ENCODE results near the gene ARL8A. TPM values are rescaled to one million over a fixed set of nuclear protein-coding genes. Genes with fewer than 3 reads are reported as not detected.

Gene ARL8A
- total and polyA plus RNA-seq, 10 of the 15 experiments (the other 5 are each of a cell fraction or from before 2014, with no cell fraction given), result 0.34 to 49.2 (median 15.4) TPM

- H2AFZ ChIP-seq (ENCODE audit: control insufficient read depth, low read depth, low read length), result no peak overlapping the region
- RAD21 ChIA-PET (ENCODE audit: unreplicated experiment), result no interaction called here
- in situ Hi-C loops (cut with MboI), result no loop called here
- peaks cover 14 to 20% of the 10 kb centered on the region in 2 experiments; a peak in 3 of 4 replicates for H3K36me3 ChIP-seq (ENCODE audit: control insufficient read depth in 2 of 2, insufficient read depth in 2 of 2, low read length in 1 of 2)
- intact Hi-C loops (cut with micrococcal nuclease; ENCODE audit: unreplicated experiment), result no loop called here
- CTCF ChIA-PET, result interaction anchor here (1.0 to 5.0 kb wide), 3 partner anchors 22 to 35 kb away, joined by 3 to 126 read pairs (median 26); partner anchors contain the start of gene LGR6
- no peaks in the 10 kb centered on the region for H4K20me1 ChIP-seq (ENCODE audit: control insufficient read depth, insufficient read depth)
- no peak for DNase-seq (ENCODE audit: low read depth, low spot score)
- H3K27me3 ChIP-seq (replicated peaks in 1 of 2; ENCODE audit: control insufficient read depth in 2 of 2, insufficient read depth in 2 of 2, low read length in 1 of 2), result no peaks in the 10 kb centered on the region
- H3K79me2 ChIP-seq (ENCODE audit: control insufficient read depth, insufficient read depth, low read length), result peaks cover 35% of the 10 kb centered on the region
- H3K9ac ChIP-seq (ENCODE audit: control insufficient read depth, insufficient read depth, low read length), result no peak overlapping the region
- no peak for TF ChIP-seq TARDBP (IDR thresholded peaks at IDR 0.05; ENCODE audit: borderline replicate concordance)
- no peak for TF ChIP-seq TCF12 (IDR thresholded peaks at IDR 0.05; ENCODE audit: low read depth, low read length)
- peak; percentile 50; the same call in 1 of the 2 replicates for TF ChIP-seq PAX5 (IDR thresholded peaks at IDR 0.05; ENCODE audit: borderline replicate concordance, low read depth, low read length)
- TF ChIP-seq RAD21 (IDR thresholded peaks at IDR 0.05; ENCODE audit: insufficient read depth, low read depth, low read length), result no peak
- SMC1A ChIA-PET (ENCODE audit: uncharacterized antibody, unreplicated experiment), result no interaction called here
- 86% methylated on average over 10 of the region's 10 CpGs for WGBS (ENCODE audit: insufficient coverage, insufficient replicate concordance, low lambda C conversion rate, missing lambda C conversion rate)
- BruUV-seq (replicated peaks), result no TSS peak
- H3K4me2 ChIP-seq (ENCODE audit: control insufficient read depth, insufficient read depth), result peak overlapping the region; percentile 100
- H3K4me1 ChIP-seq (ENCODE audit: control insufficient read depth, insufficient read depth, low read length), result peaks cover 40% of the 10 kb centered on the region
- ATAC-seq, result no peak
- H3K9me3 ChIP-seq (replicated peaks; ENCODE audit: control insufficient read depth, insufficient read depth, low read length), result no peaks in the 10 kb centered on the region
- POLR2A ChIA-PET, result no interaction called here
- H3K27ac ChIP-seq (ENCODE audit: control insufficient read depth, insufficient read depth), result no peak overlapping the region
- no peak overlapping the region for H3K4me3 ChIP-seq
- no peak for FAIRE-seq
These were observed 13.4 kb upstream of the ARL8A start for GRCh38 chr1:202157945-202158344.

GRCh38 chr1:202156590-202156989 is 12.1 kb upstream of the ARL8A start:
- Histone ChIP-seq H4K20me1 (ENCODE audit: control insufficient read depth, insufficient read depth) (no peaks in the 10 kb centered on the region), H3K27ac (ENCODE audit: control insufficient read depth, insufficient read depth) (no peak overlapping the region), H3K27me3 (replicated peaks in 1 of 2; ENCODE audit: control insufficient read depth in 2 of 2, insufficient read depth in 2 of 2, low read length in 1 of 2) (no peaks in the 10 kb centered on the region), H3K4me1 (ENCODE audit: control insufficient read depth, insufficient read depth, low read length) (peaks cover 26% of the 10 kb centered on the region), H3K4me2 (ENCODE audit: control insufficient read depth, insufficient read depth) (no peak overlapping the region), H3K79me2 (ENCODE audit: control insufficient read depth, insufficient read depth, low read length) (peaks cover 35% of the 10 kb centered on the region), H3K36me3 (ENCODE audit: control insufficient read depth in 2 of 2, insufficient read depth in 2 of 2, low read length in 1 of 2) (peaks cover 22 to 25% of the 10 kb centered on the region in 2 experiments; a peak in 3 of 4 replicates), H3K9me3 (replicated peaks; ENCODE audit: control insufficient read depth, insufficient read depth, low read length) (no peaks in the 10 kb centered on the region), H3K4me3 (no peak overlapping the region), H2AFZ (ENCODE audit: control insufficient read depth, low read depth, low read length) (no peak overlapping the region), H3K9ac (ENCODE audit: control insufficient read depth, insufficient read depth, low read length) (no peak overlapping the region)
- POLR2A ChIA-PET, result interaction anchor here (1.1 to 2.3 kb wide), 2 partner anchors 9 to 14 kb away, joined by 3 to 9 read pairs; no protein-coding TSS in a partner anchor
- RAD21 ChIA-PET (ENCODE audit: unreplicated experiment), result interaction anchor here (1.2 to 2.7 kb wide), 2 partner anchors 13 to 27 kb away, joined by 4 to 27 read pairs; no protein-coding TSS in a partner anchor
- FAIRE-seq (no peak), DNase-seq (ENCODE audit: low read depth, low spot score) (no peak), ATAC-seq (no peak)
- SMC1A ChIA-PET (ENCODE audit: uncharacterized antibody, unreplicated experiment), result interaction anchor here (0.6 to 2.7 kb wide), 6 partner anchors 9 to 31 kb away, joined by 3 to 21 read pairs (median 8); no protein-coding TSS in a partner anchor
- in situ Hi-C loops (cut with MboI), result no loop called here
- intact Hi-C loops (cut with micrococcal nuclease; ENCODE audit: unreplicated experiment), result no loop called here
- 85% methylated on average over 6 of the region's 8 CpGs for WGBS (ENCODE audit: insufficient coverage, insufficient replicate concordance, low lambda C conversion rate, missing lambda C conversion rate)
- CTCF ChIA-PET, result interaction anchor here (0.8 to 5.1 kb wide), 9 partner anchors 8 to 186 kb away, joined by 3 to 126 read pairs (median 20); partner anchors contain the start of genes ARL8A, LGR6 and UBE2T
- BruUV-seq (replicated peaks), result no TSS peak
- no peak for TF ChIP-seq CBFB (IDR thresholded peaks at IDR 0.05; ENCODE audit: low read depth)
- no peak for TF ChIP-seq STAT1 (conservative IDR thresholded peaks at IDR 0.05)
- no peak for TF ChIP-seq FOS (IDR thresholded peaks at IDR 0.05; ENCODE audit: borderline replicate concordance, extremely low read depth, insufficient read length)
- no peak for TF ChIP-seq ZBTB40 (IDR thresholded peaks at IDR 0.05; ENCODE audit: borderline replicate concordance)
- TF ChIP-seq ASH2L (IDR thresholded peaks at IDR 0.05; ENCODE audit: borderline replicate concordance, low read depth), result no peak
- TF ChIP-seq YY1 (IDR thresholded peaks at IDR 0.05; ENCODE audit: low read depth, low read length), result no peak
- TF ChIP-seq ZNF24 (IDR thresholded peaks at IDR 0.05), result no peak
- no peak for TF ChIP-seq HDGF (IDR thresholded peaks at IDR 0.05)
- TF ChIP-seq NFYA (IDR thresholded peaks at IDR 0.05; ENCODE audit: borderline replicate concordance, low read depth, low read length), result no peak
- no peak for TF ChIP-seq GATAD2B (conservative IDR thresholded peaks at IDR 0.05; ENCODE audit: low read depth)
- no peak for TF ChIP-seq POLR2AphosphoS2 (IDR thresholded peaks at IDR 0.05; ENCODE audit: low read depth, low read length)
- no peak for TF ChIP-seq ZNF274 (IDR thresholded peaks at IDR 0.05; ENCODE audit: insufficient read depth, insufficient read length)

Data from GM12878 (cell line).